Sigmoid colon (tissue), 7 donors: Measurements from ENCODE around the gene DIRAS1. TPM values are rescaled to one million over a fixed set of nuclear protein-coding genes. Genes with fewer than 3 reads are reported as not detected.

Experiments used
- DNase-seq: peaks from one replicate; pipeline ENCODE4 v3.0.0-alpha.2; 2019
- H3K27ac ChIP-seq, 4 donors: fragments of 200-600 bp; sonication (generic); one replicate each; pipeline ENCODE4 v1.5.1; 2016 to 2019; ENCODE audit warnings: mild to moderate bottlenecking in 1 of 4
- H3K27me3 ChIP-seq, 3 donors: fragments of 200-600 bp; sonication (generic); one replicate each; pipeline ENCODE4 v1.5.1; 2019; ENCODE audit warnings: mild to moderate bottlenecking in 1 of 3
- H3K36me3 ChIP-seq, 4 donors: fragments of 200-600 bp; sonication (generic); one replicate each; pipeline ENCODE4 v1.5.1; 2016 to 2019
- H3K4me1 ChIP-seq, 4 donors: fragments of 200-600 bp; sonication (generic); one replicate each; pipeline ENCODE4 v1.5.1; 2017 to 2019
- H3K4me3 ChIP-seq, 4 donors: fragments of 200-600 bp; sonication (generic); one replicate each; pipeline ENCODE4 v1.5.1; 2017 to 2019; ENCODE audit warnings: mild to moderate bottlenecking in 2 of 4, moderate library complexity in 1 of 4
- H3K9me3 ChIP-seq, 4 donors: fragments of 200-600 bp in 3 of 4; sonication (generic) in 3 of 4; one replicate each; pipeline versions ENCODE4 v1.5.1 to v1.6.1; 2013 to 2019
- CTCF ChIP-seq, 4 experiments: fragments of 450-650 bp in 3 of 4; fragments of 200-600 bp in 1 of 4; IDR thresholded peaks; one replicate each; pipeline ENCODE4 v1.5.1; 2016 to 2019; ENCODE audit warnings: antibody characterized with exemption in 4 of 4, mild to moderate bottlenecking in 3 of 4, moderate library complexity in 2 of 4
- EP300 ChIP-seq, 4 donors: sonication (generic); formaldehyde crosslinking; IDR thresholded peaks; one replicate each; pipeline ENCODE4 v1.6.1; 2017; ENCODE audit warnings: antibody characterized with exemption in 4 of 4
- POLR2A ChIP-seq, 2 donors: fragments of 450-650 bp; IDR thresholded peaks; one replicate each; pipeline ENCODE4 v1.6.1; 2016; ENCODE audit warnings: antibody characterized with exemption in 2 of 2, mild to moderate bottlenecking in 2 of 2, moderate library complexity in 2 of 2
- POLR2AphosphoS5 ChIP-seq, 4 donors: sonication (generic); formaldehyde crosslinking; IDR thresholded peaks; one replicate each; pipeline ENCODE4 v1.6.1; 2017; ENCODE audit warnings: antibody characterized with exemption in 4 of 4
- WGBS, 2 donors: extraction: QIAGEN DNeasy Blood & Tissue Kit; methylation state at CpG; one replicate each; pipeline ENCODE4 v1.1.7; 2013; 5-methylcytosine and 5-hydroxymethylcytosine counted together
- intact Hi-C: fragments of 100-400 bp; cut with DNase I; formaldehyde crosslinking; loops from one replicate; pipeline ENCODE4 v1.15.1; 2023
- polyA plus RNA-seq, 3 donors: library from polyadenylated mRNA; stranded (reverse); fragments of 200-250 nt; gene quantifications; one replicate each; pipeline ENCODE4 v1.2.3, GENCODE V29; 2013
- total RNA-seq, 4 donors: library from RNA; depleted of rRNA; stranded (reverse); fragments of >200 nt; gene quantifications; one replicate each; pipeline ENCODE4 v1.1.0, GENCODE V29; 2016
- donor health status: healthy with polysubstance abuse.
- donor health status: Bipolar disorder and iron deficiency.
- donor health status: healthy.

The DIRAS1 gene
- total and polyA plus RNA-seq, 7 donors: 0.33 to 2.2 (median 1.4) TPM

GRCh38 chr19:2747349-2747748 lies 26.2 kb upstream of the DIRAS1 start:
- no peaks in the 10 kb centered on the region for H3K9me3 ChIP-seq
- no peak overlapping the region for H3K4me3 ChIP-seq
- no peak for TF ChIP-seq EP300 (IDR thresholded peaks at IDR 0.05)
- TF ChIP-seq CTCF (IDR thresholded peaks at IDR 0.05): no peak
- no peak for TF ChIP-seq POLR2A (IDR thresholded peaks at IDR 0.05)
- no peak for TF ChIP-seq POLR2AphosphoS5 (IDR thresholded peaks at IDR 0.05)
- 76 to 80% methylated on average over 7 of the region's 7 CpGs for WGBS, 2 donors
- intact Hi-C loops: no loop called here
- no peak overlapping the region for H3K27ac ChIP-seq
- no peaks in the 10 kb centered on the region for H3K36me3 ChIP-seq
- no peak for DNase-seq
- H3K4me1 ChIP-seq: peaks cover 0 to 3% (median 0%) of the 10 kb centered on the region in 4 donors
- H3K27me3 ChIP-seq: no peaks in the 10 kb centered on the region

- Histone ChIP-seq H3K27me3 (peaks cover 0 to 3% (median 0%) of the 10 kb centered on the region in 3 donors), H3K9me3 (no peaks in the 10 kb centered on the region), H3K36me3 (no peaks in the 10 kb centered on the region), H3K4me3 (no peak overlapping the region), H3K4me1 (peaks cover 0 to 8% (median 5%) of the 10 kb centered on the region in 4 donors), H3K27ac (no peak overlapping the region)
- 35 to 55% methylated on average over 4 of the region's 4 CpGs for WGBS, 2 donors
- intact Hi-C loops: no loop called here
- TF ChIP-seq CTCF (IDR thresholded peaks at IDR 0.05): no peak
- no peak for TF ChIP-seq EP300 (IDR thresholded peaks at IDR 0.05)
- TF ChIP-seq POLR2A (IDR thresholded peaks at IDR 0.05): no peak
- TF ChIP-seq POLR2AphosphoS5 (IDR thresholded peaks at IDR 0.05): no peak
- DNase-seq: no peak
Measured at GRCh38 chr19:2744113-2744512, 22.9 kb upstream of the DIRAS1 start.

GRCh38 chr19:2743099-2743498 lies 21.9 kb upstream of the DIRAS1 start:
- Histone ChIP-seq H3K4me1 (peaks cover 0 to 16% (median 15%) of the 10 kb centered on the region in 4 donors), H3K27ac (no peak overlapping the region), H3K36me3 (no peaks in the 10 kb centered on the region), H3K4me3 (no peak overlapping the region), H3K27me3 (peaks cover 0 to 3% (median 0%) of the 10 kb centered on the region in 3 donors), H3K9me3 (no peaks in the 10 kb centered on the region)
- no peak for DNase-seq
- WGBS, 2 donors: 80 to 81% methylated on average over 8 of the region's 8 CpGs
- TF ChIP-seq CTCF (IDR thresholded peaks at IDR 0.05) (no peak), EP300 (IDR thresholded peaks at IDR 0.05) (no peak), POLR2A (IDR thresholded peaks at IDR 0.05) (no peak), POLR2AphosphoS5 (IDR thresholded peaks at IDR 0.05) (no peak)
- intact Hi-C loops: no loop called here

- H3K9me3 ChIP-seq: no peaks in the 10 kb centered on the region
- H3K27ac ChIP-seq: no peak overlapping the region
- DNase-seq: no peak
- peaks cover 0 to 3% (median 0%) of the 10 kb centered on the region in 3 donors for H3K27me3 ChIP-seq
- TF ChIP-seq POLR2AphosphoS5 (IDR thresholded peaks at IDR 0.05) (no peak), CTCF (IDR thresholded peaks at IDR 0.05) (peak in 1 of 4 experiments; percentile 4)
- H3K36me3 ChIP-seq: peaks cover 0 to 17% (median 9%) of the 10 kb centered on the region in 4 donors
- 43 to 54% methylated on average over 13 of the region's 13 CpGs for WGBS, 2 donors
- peaks cover 0 to 16% (median 15%) of the 10 kb centered on the region in 4 donors for H3K4me1 ChIP-seq
- intact Hi-C loops: no loop called here
- H3K4me3 ChIP-seq: peak overlapping the region in 3 of 4 donors; percentile 85 to 99 (median 92)
Measured at GRCh38 chr19:2740314-2740656, 19.1 kb upstream of the DIRAS1 start.
